Measurements from ENCODE around the gene NT5DC3. TPM values are rescaled to one million over a fixed set of nuclear protein-coding genes. Genes with fewer than 3 reads are reported as not detected.

NT5DC3 gene
- total and polyA plus RNA-seq, 2 of the 13 experiments (the other 11 are each of a cell fraction or from before 2014, with no cell fraction given): 3.2 to 6.6 TPM

- TF ChIP-seq, protein P1, sequence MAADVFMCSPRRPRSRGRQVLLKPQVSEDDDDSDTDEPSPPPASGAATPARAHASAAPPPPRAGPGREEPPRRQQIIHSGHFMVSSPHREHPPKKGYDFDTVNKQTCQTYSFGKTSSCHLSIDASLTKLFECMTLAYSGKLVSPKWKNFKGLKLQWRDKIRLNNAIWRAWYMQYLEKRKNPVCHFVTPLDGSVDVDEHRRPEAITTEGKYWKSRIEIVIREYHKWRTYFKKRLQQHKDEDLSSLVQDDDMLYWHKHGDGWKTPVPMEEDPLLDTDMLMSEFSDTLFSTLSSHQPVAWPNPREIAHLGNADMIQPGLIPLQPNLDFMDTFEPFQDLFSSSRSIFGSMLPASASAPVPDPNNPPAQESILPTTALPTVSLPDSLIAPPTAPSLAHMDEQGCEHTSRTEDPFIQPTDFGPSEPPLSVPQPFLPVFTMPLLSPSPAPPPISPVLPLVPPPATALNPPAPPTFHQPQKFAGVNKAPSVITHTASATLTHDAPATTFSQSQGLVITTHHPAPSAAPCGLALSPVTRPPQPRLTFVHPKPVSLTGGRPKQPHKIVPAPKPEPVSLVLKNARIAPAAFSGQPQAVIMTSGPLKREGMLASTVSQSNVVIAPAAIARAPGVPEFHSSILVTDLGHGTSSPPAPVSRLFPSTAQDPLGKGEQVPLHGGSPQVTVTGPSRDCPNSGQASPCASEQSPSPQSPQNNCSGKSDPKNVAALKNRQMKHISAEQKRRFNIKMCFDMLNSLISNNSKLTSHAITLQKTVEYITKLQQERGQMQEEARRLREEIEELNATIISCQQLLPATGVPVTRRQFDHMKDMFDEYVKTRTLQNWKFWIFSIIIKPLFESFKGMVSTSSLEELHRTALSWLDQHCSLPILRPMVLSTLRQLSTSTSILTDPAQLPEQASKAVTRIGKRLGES (CRISPR knock-in tag; IDR thresholded peaks at IDR 0.05; ENCODE audit: borderline replicate concordance): no peak
- TF ChIP-seq DNMT1 (CRISPR knock-in tag; IDR thresholded peaks at IDR 0.05) (no peak), SOX13 (IDR thresholded peaks at IDR 0.05) (peak; percentile 27; the same call in 1 of the 2 replicates), SOX13 (CRISPR knock-in tag; conservative IDR thresholded peaks at IDR 0.05 in 1 of 2, IDR thresholded peaks at IDR 0.05 in 1 of 2) (peak in 1 of 2 experiments; percentile 88; a peak in 2 of 4 replicates), PHF20 (CRISPR knock-in tag; IDR thresholded peaks at IDR 0.05) (no peak), TEAD2 (CRISPR knock-in tag; IDR thresholded peaks at IDR 0.05) (no peak), ZKSCAN8 (CRISPR knock-in tag; IDR thresholded peaks at IDR 0.05; ENCODE audit: borderline replicate concordance) (peak; percentile 64; the same call in 1 of the 2 replicates), ZBTB8A (CRISPR knock-in tag; IDR thresholded peaks at IDR 0.05; ENCODE audit: borderline replicate concordance, low read depth) (no peak), ZNF263 (CRISPR knock-in tag; IDR thresholded peaks at IDR 0.05) (no peak; the same call in 1 of the 2 replicates), ZNF225 (CRISPR knock-in tag; IDR thresholded peaks at IDR 0.05) (no peak), ZFP37 (CRISPR knock-in tag; IDR thresholded peaks at IDR 0.05; ENCODE audit: borderline replicate concordance) (no peak), FOXP4 (CRISPR knock-in tag; IDR thresholded peaks at IDR 0.05) (peak; percentile 89), TOE1 (CRISPR knock-in tag; IDR thresholded peaks at IDR 0.05) (no peak; the same call in 1 of the 2 replicates), ZNF207 (IDR thresholded peaks at IDR 0.05; ENCODE audit: borderline replicate concordance) (no peak), HNRNPL (IDR thresholded peaks at IDR 0.05; ENCODE audit: low read depth, low read length) (no peak), ZNF24 (IDR thresholded peaks at IDR 0.05) (no peak), JDP2 (CRISPR knock-in tag; IDR thresholded peaks at IDR 0.05; ENCODE audit: borderline replicate concordance) (no peak), DDIT3 (CRISPR knock-in tag; IDR thresholded peaks at IDR 0.05) (no peak), FOXA3 (CRISPR knock-in tag; IDR thresholded peaks at IDR 0.05) (peak; percentile 95)
- TF ChIP-seq, protein P2, sequence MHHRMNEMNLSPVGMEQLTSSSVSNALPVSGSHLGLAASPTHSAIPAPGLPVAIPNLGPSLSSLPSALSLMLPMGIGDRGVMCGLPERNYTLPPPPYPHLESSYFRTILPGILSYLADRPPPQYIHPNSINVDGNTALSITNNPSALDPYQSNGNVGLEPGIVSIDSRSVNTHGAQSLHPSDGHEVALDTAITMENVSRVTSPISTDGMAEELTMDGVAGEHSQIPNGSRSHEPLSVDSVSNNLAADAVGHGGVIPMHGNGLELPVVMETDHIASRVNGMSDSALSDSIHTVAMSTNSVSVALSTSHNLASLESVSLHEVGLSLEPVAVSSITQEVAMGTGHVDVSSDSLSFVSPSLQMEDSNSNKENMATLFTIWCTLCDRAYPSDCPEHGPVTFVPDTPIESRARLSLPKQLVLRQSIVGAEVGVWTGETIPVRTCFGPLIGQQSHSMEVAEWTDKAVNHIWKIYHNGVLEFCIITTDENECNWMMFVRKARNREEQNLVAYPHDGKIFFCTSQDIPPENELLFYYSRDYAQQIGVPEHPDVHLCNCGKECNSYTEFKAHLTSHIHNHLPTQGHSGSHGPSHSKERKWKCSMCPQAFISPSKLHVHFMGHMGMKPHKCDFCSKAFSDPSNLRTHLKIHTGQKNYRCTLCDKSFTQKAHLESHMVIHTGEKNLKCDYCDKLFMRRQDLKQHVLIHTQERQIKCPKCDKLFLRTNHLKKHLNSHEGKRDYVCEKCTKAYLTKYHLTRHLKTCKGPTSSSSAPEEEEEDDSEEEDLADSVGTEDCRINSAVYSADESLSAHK (CRISPR knock-in tag; IDR thresholded peaks at IDR 0.05; ENCODE audit: borderline replicate concordance): no peak
- TF ChIP-seq, protein P3, sequence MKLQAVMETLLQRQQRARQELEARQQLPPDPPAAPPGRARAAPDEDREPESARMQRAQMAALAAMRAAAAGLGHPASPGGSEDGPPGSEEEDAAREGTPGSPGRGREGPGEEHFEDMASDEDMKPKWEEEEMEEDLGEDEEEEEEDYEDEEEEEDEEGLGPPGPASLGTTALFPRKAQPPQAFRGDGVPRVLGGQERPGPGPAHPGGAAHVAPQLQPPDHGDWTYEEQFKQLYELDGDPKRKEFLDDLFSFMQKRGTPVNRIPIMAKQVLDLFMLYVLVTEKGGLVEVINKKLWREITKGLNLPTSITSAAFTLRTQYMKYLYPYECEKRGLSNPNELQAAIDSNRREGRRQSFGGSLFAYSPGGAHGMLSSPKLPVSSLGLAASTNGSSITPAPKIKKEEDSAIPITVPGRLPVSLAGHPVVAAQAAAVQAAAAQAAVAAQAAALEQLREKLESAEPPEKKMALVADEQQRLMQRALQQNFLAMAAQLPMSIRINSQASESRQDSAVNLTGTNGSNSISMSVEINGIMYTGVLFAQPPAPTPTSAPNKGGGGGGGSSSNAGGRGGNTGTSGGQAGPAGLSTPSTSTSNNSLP (IDR thresholded peaks at IDR 0.05; ENCODE audit: low read depth, low read length): peak; percentile 98
These were observed 2.6 kb downstream of the NT5DC3 start (continued) for GRCh38 chr12:103838254-103838914.

Data from HepG2 (cell line).